Activated CD4-positive, alpha-beta T cell treated with anti-CD3 and anti-CD28 coated beads for 48 hours (primary cell): ENCODE data around the gene FUT2.
"Not testable (repeated sequence)": the region's sequence is repeated elsewhere in the genome, so short reads cannot be mapped to it uniquely, and the experiment has no call there.

Source experiments
- DNase-seq: peaks from one replicate; pipeline ENCODE4 v3.0.0-alpha.2; 2020

Gene FUT2

DNA sequence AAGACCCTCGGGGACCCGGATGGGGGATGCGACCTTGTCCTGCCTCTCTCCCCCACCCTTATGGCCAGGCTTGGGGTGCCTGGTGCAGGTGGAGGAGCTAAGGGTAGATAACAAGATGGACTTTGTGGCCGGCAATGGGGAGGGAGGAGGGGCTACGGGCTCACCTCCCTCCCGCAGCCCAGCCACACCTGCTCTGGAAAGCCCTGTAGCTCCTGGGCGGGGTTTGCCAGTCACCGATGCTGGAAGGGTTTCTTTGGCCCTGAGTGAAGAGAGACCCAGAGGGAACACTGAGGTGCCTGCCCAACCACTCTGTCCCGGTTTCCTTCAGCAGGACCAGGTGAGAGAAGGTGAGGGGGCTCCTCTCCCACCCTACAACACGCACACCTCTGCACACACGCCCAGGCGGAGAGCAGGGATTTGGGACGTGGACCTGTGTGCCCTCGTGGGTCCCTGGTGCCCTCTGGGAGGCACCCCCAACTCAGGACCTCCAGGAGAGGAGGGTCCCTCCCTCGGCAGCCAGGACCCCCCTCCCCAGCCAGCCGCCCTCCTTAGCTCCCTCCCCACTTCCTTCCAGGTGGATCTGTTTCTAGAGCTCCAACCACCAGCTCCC lies at the start of gene FUT2:
Gene FUT2, plus strand, starts transcription at position 229 of the 610 bp plus-strand sequence. CDS start 6,986 bp downstream, outside the sequence.
- no peak for DNase-seq

DNA sequence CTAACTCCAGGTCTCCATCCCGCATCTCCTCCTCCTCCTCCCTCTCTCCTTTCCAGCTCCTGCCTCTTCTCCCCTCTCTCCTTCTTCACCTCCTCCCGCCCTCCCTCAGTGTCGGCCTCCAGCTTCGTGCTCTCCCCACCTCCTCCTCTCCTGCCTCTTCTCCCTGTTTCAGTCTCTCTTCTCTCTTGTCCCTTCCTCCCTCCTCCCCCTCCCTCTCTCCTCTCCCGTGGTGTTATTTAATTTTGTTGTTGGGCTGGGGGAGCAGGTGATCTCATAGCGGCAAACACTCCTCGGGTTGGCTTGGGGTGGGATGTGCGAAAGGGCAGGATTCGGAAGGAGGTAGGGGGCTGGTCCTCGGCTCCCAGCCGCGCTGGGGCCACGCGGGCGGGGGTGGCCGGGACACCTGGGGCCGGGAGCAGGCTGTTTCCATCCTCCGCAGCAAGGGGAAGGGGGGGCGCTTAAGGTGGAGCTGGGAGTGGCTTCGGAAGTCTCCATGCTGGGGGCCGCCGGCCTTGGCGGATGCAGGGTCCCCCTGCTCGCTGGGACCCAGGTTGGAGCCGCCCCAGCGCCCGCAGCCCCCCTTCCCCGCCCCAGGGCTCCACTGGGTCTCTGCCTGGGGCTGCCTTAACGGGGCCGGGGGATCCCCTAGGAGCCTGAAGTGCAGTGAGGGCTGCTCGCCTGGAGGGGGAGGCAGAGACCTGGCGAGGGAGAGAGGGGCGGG lies 49.6 kb upstream of the FUT2 start, which contains the start of gene CA11:
Gene CA11, minus strand, starts transcription at position 187 of the 721 bp plus-strand sequence. CDS start 555 bp downstream, outside the sequence.
- DNase-seq, result peak; percentile 93

DNA sequence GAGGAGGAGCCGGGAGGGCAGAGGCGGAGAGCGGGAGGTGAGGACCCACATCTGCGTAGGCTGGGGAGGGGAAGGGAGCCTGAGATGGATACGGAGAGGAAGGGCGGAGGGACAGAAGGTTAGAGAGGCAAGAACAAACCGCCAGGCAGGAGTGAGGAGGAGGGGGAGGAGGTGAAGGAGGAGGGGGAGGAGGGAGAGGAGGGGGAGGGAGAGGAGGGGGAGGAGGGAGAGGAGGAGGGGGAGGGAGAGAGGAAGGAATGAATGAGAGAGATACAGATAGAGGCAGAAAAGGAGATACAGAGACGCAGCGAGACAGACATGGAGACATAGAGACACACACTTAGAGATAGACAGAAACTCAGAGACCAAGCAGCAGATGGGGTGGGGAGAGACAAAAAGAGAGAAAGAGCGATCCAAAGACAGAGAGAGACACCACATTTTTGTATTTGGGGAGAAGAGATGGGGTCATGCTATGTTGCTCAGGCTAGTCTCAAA lies 49.0 kb upstream of the FUT2 start:
- DNase-seq, result no peak

DNA sequence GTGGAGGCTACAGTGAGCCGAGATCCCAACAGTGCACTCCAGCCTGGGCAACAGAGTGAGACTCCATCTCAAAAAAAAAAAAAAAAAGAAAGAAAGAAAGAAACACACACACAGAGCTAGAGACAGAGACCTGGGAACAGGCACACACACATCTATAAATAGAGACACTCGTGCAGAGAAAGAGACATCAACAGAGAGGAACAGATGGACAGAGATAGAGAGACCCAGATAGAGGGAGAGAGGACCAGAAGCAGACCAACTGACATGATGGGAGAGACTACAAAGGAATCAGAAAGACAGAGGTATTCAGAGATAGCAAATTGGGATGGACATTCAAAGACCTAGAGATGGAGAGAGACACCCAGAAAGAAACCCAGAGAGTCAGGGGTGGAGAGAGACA lies 47.6 kb upstream of the FUT2 start:
- DNase-seq, result no peak

DNA sequence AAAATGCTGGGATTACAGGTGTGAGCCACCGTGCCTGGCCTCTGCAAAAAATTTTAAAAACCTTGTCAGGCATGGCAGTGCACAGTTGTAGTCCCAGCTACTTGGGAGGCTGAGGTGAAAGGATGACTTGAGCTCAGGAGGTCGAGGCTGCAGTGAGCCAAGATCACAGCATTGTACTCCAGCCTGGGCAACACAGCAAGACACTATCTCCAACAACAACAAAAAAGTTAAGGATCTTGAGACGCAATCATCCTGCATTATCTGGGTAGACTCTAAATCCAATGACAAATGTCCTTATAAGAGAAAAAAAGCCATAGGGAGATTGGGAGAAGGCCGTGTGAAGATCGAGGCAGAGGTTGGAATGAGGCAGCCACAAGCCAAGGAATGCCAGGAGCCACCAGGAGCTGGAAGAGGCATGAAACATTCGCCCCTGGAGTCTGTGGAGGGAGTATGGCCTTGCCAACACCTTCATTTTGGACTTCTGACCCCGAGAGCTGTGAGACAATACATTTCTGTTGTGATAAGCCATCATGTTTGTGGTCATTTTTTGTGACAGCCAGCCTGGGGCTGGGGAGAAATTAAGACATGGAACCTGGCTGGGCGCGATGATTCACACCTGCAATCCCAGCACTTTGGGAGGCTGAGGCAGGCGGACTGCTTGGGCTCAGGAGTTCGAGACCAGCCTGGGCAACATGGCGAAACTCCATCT lies 44.6 kb upstream of the FUT2 start:
- no peak for DNase-seq

DNA sequence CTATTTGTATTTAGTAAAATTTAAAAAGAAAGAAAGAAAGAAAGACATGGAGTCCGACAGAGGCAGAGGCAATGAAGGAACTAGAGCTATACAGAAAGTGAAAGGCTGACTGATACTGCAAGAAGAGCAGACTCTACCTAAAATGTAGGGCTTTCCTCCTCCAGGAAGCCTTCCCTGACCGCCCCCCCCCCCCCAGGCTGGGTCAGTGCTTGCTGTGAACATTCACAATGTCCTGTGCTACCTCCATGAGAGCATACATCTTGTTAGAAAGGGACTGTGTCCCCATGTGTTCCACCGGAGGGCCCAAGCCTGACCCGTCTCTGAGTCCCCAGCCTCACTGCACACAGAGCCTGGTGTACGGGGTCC lies 44.1 kb upstream of the FUT2 start:
- no peak for DNase-seq

DNA sequence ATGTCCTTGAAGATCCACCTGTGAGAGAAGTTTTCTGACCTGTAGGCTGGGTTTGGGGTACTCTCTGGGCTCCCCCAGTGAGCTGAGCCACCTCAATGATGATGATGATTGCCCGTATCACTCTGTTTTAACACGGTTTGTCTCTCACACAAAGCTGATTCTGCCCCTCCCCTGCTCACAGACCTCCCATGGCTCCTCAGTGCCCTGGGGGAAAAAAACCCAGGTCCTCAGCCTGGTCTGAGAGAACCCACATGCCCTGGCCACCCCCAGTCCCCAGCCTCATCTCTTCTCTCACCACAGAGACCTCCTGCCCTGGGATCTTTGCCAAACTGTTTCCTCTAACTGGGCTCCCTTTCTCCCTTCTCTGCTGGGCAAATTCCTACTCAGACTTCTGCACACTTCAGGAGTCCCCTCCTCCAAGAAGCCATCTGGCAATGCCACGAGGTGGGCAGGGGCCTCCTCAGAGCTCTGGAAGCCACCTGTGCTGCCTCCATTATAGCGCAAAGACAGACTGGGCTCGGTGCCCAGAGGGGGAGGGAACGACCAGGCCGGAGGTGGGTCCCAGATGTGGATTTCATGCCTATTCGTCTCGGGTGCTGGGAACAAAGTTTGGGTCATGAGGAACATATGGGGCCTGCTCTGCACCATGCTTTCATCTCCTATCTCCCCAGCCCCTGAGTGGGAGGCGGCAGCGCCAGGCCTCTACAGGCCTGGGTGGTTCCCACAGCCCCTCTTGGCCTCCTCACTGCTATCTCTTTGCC lies 41.3 kb upstream of the FUT2 start:
- no peak for DNase-seq

DNA sequence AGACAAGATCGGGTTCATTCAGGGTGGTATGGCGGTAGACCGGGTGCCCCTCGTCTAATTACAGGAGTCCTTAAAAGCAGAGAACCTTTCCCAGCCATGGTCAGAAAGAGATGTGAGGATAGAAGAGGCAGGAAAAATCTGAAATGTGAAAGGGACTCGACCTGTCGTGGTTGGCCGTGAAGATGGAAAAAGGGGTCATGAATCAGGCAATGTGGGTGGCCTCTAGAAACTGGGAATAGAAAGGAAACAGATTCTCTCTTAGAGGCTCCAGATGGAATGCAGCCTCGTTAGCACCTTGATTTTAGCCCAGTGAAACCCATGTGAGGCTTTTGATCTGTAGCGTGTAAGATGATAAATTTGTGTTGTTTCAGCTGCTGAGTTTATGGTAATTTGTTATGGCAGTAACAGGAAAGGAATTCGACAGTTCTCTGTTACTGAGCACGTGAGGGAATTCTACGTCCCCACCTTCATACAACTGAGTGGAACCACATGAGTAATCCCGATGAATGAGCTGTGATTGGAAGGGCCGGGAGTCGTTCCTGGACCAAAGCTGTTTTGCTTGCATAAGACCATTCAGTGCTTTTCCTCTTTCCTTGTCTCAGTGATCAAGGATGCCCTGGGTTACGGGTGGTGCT lies 38.8 kb upstream of the FUT2 start:
- DNase-seq, result no peak

DNA sequence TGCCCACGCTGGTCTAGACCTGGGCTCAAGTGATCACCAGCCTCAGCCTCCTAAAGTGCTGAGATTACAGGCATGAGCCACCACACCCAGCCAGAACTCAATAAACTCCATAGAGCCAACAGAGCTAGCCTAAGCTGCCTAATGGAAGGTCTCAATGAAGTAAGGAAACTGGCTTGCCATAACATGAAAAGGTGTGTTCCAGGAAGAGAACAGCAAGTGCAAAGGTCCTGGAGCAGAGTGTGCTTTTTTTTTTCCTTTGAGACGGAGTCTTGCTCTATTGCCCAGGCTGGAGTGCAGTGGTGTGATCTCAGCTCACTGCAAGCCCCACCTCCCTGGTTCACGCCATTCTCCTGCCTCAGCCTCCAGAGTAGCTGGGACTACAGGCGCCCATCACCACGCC lies 37.9 kb upstream of the FUT2 start:
- DNase-seq, result not testable (repeated sequence)

DNA sequence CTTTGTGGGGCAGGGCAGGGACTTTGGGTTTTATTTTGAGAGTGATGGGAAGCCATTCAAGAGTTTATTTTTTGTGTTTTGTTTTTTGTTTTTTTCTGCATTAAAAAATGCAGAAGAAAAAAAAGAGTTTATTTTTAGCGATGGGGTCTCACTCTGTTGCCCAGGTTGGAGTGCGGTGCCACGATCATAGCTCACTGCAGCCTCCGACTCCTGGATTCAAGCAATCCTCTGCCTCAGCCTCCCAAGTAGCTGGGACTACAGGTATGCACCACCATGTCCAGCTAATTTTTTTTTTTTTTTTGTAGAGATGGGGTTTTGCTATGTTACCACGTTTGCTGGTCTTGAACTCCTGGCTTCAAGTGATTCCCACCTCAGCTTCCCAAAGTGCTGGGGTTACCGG lies 37.3 kb upstream of the FUT2 start:
- no peak for DNase-seq

DNA sequence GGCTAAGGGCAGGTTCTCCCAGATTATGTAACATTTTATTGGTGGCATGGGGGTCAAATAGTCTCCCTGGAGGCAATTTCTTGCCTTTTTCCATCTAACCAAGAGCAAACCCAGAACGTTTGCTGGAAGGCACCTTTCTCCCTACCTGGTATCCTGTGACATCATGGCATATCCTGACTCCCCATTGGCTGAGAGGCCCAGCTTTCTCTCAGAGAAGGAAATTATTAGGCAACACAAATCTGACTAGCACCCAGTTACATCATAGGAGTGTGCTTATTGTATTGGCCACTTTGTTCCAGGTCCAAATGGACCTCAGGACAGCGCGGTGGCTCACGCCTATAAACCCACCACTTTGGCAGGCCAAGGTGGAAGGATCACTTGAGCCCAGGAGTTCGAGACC lies 36.0 kb upstream of the FUT2 start:
- DNase-seq, result no peak

DNA sequence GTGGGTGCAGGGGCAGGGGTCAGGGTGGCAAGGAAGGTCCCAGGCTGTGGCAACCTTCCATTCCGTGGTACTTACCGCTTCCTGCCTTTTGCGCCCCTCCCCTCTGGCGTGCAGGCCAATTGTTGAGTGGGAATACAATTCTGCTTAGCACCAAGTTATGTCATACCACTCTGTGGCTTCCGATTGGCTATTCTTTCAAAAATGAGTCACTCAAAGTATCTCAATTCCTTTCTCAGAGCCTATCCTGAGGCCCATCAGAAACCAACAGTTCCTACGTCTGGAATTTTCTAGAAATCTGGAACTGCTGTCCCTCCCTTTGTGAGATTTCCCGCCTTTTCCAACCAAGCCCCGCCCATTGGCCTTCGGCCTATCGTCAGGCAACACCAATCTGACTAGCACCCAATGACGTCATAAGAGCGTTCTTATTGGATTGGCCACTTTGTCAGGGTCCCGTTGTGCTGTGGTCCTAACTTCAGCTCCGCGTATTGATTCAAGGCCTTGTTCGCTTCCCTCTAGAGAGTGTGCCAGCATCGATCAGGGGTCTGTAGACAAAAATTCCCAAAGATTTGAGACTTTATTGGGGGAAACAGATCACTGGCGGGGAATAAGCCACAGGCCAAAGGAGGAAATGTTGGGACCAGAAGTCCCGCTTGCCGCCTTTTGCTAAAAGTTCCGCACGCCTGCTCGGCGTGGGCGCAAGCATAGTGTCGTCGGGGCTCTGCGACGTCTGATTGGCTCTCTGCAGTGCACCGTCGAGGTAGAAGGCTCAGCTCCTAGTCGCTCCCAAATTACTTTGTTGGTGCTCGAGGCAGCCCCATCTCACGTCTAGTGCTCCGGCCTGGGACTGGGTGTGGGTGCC lies 34.7 kb upstream of the FUT2 start:
- peak; percentile 88 for DNase-seq

DNA sequence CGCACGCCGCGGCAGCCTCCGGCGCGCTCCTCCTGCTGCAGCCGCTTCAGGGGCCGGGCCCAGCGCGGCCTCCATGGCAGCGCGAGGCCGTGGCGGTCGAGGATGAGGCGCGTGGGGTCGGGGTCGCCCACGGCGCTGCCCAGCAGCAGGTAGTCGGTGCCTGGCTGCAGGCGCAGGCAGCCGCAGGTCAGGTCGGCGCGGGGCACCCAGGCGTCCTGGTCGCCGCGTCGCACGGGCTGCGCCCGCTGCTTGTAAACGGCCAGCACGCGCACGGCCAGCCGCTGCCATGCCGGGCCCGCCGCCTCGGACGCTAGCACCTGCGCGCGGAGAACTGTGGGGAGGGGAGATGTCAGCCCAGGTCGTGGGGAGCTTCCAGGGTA lies 34.1 kb upstream of the FUT2 start:
- no peak for DNase-seq

DNA sequence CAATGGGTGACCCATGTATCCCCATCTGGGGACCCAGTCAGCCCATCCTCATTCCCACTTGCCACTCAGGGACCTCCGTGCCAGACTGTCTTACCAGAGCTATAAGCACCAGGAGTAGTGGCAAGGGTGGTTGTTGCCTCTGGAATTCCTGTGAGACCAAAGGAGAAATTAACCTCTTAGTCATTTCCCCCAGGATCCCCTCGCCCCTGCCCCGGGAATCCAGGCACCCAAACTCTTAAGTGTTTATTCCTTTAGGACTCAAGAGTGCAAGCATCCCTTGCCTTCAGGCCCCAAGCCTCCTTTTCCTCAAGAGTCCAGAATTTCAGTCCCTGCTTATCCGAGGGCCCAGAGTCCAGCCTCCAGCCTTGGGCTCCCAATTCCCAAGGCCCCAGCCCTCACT lies 32.1 kb upstream of the FUT2 start:
- DNase-seq, result no peak

DNA sequence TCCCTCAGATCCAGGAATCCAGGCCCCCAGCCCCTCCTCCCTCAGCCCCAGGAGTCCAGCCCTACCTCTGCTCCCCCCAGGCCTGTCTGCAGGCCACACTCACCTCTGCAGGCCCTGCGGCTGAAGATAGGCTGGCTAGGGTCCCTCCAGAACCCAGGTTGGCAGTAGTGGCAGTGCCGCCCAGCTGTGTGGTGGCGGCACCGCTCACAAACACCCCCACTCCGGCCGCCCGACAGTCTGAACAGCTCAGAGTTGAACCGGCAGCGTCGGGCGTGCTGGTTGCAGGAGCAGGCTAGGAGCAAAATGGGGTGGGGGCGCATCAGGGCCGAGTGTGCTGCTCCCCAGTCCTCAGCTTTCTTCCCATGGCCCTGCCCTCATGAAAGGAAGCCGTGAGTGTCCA lies 31.3 kb upstream of the FUT2 start:
- no peak for DNase-seq

DNA sequence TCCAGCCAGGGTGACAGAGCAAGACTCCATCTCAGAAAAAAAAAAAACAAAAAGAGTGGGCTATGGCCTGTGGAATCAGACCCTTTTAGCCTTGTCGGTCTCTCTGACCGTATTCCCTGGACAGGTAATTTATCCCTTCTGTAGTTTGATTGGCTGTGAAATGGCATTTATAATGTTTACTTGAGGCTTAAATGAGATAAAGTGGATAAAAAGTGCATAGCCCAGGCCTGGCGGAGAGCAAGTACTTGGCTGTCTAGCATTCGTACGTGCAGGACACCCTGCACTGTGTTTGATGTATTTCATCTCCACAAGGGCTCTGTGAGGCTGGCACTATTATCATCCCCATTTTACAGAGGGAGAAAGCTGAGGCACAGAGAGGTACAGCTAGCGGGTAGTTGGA lies 30.0 kb upstream of the FUT2 start:
- DNase-seq, result no peak

DNA sequence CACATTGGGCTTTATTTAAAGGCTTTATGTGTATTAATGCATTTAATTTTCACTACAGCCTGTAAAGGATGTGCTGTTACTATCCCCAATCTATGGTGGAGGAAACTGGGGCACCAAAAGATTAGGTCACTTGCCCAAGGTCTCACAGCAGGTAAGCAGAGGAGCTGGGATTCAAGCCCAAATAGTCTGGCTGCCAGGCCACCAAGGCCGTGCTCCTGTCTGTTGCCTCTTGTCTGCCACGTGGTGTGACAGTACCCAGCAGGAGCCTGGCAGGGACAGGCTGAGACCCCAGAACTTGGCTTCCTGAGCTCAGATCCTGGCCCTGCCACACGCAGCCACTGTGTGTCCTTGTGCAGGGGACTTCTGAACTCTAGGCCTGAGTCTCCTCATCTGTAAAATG lies 27.4 kb upstream of the FUT2 start:
- DNase-seq, result no peak

DNA sequence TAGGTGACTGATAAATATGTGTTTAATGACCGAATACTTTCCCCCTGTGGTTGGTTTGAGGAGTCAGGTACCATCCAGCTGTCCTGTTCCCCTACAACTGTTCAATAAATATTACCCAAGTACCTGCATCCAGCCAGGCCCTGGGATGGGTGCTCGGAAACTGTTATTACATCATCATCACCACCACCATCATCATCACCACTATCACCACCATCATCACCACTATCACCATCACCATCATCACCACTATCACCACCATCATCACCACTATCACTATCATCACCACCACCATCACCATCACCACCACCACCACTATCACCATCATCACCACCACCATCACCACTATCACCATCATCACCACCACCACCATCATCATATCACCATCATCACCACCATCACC lies 27.0 kb upstream of the FUT2 start:
- no peak for DNase-seq

DNA sequence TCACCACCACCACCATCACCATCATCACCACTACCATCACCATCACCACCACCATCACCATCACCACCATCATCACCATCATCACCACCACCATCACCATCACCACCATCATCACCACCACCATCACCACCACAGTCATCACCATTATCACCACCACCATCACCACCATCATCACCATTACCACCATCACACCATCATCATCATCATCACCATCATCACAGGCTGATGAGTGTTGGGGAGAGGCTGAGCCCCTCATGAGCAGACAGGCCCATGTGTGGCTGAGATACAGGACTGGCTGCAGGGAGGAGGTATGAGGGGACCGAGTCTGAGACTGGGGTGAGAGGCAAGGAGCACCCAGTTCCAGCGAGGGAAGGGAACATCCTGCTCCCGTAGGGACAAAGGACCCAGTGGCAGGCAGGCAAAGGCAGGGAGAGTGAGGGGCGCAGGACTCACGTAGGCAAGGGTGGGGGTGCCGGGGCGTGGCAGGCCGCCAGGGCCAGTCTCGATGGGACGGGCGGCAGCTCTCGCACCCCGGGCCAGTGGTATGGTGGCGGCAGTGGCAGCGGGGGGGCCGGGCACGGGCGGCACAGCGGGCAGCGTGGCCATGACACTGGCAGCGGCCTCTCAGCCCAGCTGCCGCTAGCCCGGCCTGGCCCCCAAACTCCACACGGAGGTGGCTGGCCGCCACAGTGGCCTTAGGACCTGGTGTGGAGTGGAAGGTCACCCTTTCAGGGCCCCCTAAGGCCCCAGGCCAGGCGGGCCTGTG lies 25.7 kb upstream of the FUT2 start:
- no peak for DNase-seq

DNA sequence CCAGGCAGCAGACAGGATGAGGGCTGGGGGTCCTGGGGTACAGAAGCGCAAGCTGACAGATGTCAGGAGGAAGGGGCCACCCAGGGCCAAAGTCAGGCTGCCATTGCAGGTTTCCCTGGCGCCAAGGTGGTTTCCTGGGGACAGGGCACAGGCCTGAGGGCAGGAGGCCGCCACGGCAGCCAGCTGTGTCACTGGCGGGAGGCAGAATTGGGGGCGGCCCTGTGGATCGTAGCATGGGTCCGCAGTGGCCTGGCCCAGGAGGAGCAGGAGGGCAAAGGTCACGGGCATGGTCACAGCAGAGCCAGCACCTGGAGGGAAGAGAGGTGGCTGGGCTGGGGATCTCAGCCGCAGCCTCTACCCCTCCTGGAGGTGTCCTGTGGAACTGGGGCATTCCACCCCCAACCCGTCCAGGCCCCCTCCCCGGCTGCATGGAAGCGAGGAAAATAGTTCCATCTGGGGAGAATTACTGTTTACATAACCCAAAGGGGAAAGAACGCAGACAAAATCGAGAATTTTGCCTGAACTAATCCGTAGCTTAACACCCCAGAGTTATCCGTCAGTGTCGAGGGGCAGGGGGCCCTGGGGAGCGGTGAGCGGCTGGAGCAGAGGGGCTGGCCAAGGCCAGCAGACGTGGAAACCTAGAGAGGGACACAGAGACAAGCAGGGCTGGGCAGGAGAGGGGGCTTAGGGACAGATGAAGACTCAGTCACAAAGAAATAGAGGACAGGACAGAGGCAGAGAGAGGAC lies 24.9 kb upstream of the FUT2 start:
- DNase-seq, result no peak
